ENCODE results near the gene SARS1.

Gene SARS1

DNA sequence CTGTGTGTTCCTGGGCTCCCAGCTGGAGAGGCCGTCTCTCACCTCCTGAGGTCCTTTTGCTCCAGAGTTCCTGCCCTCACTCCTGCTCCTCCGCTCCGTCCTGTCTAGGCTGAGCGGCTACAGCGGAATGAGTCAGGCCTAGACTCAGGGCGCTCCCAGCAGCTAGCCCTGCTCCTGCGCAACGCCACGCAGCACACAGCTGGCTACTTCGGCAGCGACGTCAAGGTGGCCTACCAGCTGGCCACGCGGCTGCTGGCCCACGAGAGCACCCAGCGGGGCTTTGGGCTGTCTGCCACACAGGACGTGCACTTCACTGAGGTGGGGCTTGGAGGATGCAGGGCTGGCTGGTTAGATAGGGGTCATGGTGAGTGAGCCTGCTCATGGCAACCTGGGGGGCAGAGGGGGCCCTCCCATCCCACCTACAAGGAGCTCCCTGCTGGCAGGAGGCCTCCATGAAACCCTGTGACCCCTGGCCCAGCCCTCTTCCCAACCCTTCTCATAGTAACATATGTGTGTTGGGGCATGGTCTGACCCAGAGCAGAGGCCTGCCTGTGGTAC, 54.1 kb downstream of the SARS1 start:
- H3K27me3 ChIP-seq (ENCODE audit: insufficient read depth, low read length) = no peaks in the 10 kb centered on the region
- H3K9me3 ChIP-seq (ENCODE audit: low read length) = no peaks in the 10 kb centered on the region
- H3K4me3 ChIP-seq (ENCODE audit: low read length) = no peak overlapping the region
- peaks cover 89% of the 10 kb centered on the region for H3K36me3 ChIP-seq (ENCODE audit: insufficient read depth, low read length)
- no peak overlapping the region for H2AFZ ChIP-seq (ENCODE audit: low read depth, low read length)
- no peaks in the 10 kb centered on the region for H3K4me1 ChIP-seq (ENCODE audit: insufficient read depth, low read length)

DNA sequence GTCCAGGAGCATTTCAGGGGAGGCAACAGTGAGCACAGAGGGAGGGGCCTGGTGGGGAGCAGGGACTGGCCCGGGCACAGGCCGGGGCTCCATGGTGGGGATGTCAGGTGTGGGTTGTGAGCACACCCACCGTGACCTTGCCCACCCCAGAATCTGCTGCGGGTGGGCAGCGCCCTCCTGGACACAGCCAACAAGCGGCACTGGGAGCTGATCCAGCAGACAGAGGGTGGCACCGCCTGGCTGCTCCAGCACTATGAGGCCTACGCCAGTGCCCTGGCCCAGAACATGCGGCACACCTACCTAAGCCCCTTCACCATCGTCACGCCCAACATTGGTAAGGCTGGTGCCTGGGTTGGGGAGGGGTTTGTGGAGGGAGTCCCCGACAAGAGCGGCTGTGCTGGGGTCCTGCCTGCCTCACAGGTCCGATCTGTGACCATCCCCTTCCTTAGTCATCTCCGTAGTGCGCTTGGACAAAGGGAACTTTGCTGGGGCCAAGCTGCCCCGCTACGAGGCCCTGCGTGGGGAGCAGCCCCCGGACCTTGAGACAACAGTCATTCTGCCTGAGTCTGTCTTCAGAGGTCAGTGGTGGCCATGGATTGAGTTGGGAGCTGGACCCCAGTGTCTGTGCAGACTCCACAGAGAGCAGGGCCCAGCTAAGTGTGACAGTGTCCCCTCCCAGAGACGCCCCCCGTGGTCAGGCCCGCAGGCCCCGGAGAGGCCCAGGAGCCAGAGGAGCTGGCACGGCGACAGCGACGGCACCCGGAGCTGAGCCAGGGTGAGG, 54.9 kb downstream of the SARS1 start:
- no peaks in the 10 kb centered on the region for H3K27me3 ChIP-seq (ENCODE audit: insufficient read depth, low read length)
- no peaks in the 10 kb centered on the region for H3K4me1 ChIP-seq (ENCODE audit: insufficient read depth, low read length)
- no peaks in the 10 kb centered on the region for H3K9me3 ChIP-seq (ENCODE audit: low read length)
- no peak overlapping the region for H2AFZ ChIP-seq (ENCODE audit: low read depth, low read length)
- no peak overlapping the region for H3K4me3 ChIP-seq (ENCODE audit: low read length)
- peaks cover 82% of the 10 kb centered on the region for H3K36me3 ChIP-seq (ENCODE audit: insufficient read depth, low read length)

DNA sequence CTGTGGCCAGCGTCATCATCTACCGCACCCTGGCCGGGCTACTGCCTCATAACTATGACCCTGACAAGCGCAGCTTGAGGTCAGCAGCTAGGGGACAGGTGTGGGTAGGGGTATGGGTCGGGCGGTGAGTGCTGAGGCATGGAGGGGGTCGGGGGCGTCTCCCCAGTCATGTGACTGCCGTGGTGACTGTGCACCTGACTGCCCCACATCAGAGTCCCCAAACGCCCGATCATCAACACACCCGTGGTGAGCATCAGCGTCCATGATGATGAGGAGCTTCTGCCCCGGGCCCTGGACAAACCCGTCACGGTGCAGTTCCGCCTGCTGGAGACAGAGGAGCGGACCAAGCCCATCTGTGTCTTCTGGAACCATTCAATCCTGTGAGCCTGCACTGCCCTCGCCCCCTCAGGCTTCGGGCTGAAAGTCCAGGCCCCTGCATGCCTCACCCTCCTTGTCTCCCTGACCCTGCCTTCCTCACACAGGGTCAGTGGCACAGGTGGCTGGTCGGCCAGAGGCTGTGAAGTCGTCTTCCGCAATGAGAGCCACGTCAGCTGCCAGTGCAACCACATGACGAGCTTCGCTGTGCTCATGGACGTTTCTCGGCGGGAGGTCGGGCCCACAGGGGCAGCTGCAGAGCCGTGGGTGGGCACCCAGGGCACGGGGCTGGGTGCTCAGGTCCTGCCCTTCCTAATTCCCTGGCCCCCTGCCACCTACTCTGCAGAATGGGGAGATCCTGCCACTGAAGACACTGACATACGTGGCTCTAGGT, 55.7 kb downstream of the SARS1 start:
- Histone ChIP-seq H3K27me3 (ENCODE audit: insufficient read depth, low read length) (no peaks in the 10 kb centered on the region), H3K4me3 (ENCODE audit: low read length) (no peak overlapping the region), H3K4me1 (ENCODE audit: insufficient read depth, low read length) (peaks cover under 1% of the 10 kb centered on the region), H3K36me3 (ENCODE audit: insufficient read depth, low read length) (peaks cover 85% of the 10 kb centered on the region), H2AFZ (ENCODE audit: low read depth, low read length) (no peak overlapping the region), H3K9me3 (ENCODE audit: low read length) (no peaks in the 10 kb centered on the region)

DNA sequence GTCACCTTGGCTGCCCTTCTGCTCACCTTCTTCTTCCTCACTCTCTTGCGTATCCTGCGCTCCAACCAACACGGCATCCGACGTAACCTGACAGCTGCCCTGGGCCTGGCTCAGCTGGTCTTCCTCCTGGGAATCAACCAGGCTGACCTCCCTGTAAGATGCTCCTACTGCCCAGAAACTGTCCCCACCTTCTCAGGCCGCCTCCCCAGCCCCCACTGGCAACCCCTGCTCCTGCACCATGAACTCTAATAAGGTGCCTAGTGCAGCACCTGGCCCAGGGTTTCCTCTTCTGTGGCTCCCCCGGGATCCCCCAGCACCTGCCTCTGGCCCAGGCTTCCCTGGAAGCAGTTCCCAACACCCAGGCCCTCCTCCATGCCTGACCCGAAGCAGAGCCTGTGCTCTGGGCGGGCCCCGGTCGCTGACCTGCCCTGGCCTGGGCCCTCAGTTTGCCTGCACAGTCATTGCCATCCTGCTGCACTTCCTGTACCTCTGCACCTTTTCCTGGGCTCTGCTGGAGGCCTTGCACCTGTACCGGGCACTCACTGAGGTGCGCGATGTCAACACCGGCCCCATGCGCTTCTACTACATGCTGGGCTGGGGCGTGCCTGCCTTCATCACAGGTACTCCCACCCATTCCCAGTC, 56.4 kb downstream of the SARS1 start:
- H3K36me3 ChIP-seq (ENCODE audit: insufficient read depth, low read length) = peaks cover 85% of the 10 kb centered on the region
- no peak overlapping the region for H2AFZ ChIP-seq (ENCODE audit: low read depth, low read length)
- H3K9me3 ChIP-seq (ENCODE audit: low read length) = no peaks in the 10 kb centered on the region
- H3K4me3 ChIP-seq (ENCODE audit: low read length) = no peak overlapping the region
- no peaks in the 10 kb centered on the region for H3K27me3 ChIP-seq (ENCODE audit: insufficient read depth, low read length)
- peaks cover 7% of the 10 kb centered on the region for H3K4me1 ChIP-seq (ENCODE audit: insufficient read depth, low read length)

DNA sequence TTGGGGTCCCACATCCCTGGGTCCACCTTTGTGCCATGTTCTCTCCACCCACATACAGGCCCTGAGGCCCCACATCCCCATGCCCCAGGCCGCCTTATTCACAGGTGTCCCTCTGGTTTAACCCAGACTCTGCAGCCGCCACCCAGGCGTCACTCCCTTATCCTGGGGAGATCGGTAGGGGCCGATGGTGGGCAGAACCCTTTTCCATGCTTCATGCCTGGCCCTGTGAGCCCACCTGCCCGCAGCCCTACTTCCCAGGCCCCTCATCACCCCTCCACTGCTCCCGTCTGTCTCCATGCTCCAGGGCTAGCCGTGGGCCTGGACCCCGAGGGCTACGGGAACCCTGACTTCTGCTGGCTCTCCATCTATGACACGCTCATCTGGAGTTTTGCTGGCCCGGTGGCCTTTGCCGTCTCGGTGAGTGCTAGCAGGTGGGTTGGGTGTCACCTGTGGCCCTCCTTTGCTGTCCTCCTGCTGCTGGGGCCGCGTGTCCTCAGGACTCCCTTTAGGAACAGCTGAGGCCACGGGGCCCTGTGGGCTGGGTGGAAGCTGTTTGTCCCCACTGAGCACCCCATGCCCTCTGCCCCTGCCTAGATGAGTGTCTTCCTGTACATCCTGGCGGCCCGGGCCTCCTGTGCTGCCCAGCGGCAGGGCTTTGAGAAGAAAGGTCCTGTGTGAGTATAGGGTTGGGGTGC, 57.1 kb downstream of the SARS1 start:
- no peaks in the 10 kb centered on the region for H3K27me3 ChIP-seq (ENCODE audit: insufficient read depth, low read length)
- peaks cover 80% of the 10 kb centered on the region for H3K36me3 ChIP-seq (ENCODE audit: insufficient read depth, low read length)
- no peak overlapping the region for H3K4me3 ChIP-seq (ENCODE audit: low read length)
- H3K4me1 ChIP-seq (ENCODE audit: insufficient read depth, low read length) = peaks cover 11% of the 10 kb centered on the region
- no peaks in the 10 kb centered on the region for H3K9me3 ChIP-seq (ENCODE audit: low read length)
- no peak overlapping the region for H2AFZ ChIP-seq (ENCODE audit: low read depth, low read length)

DNA sequence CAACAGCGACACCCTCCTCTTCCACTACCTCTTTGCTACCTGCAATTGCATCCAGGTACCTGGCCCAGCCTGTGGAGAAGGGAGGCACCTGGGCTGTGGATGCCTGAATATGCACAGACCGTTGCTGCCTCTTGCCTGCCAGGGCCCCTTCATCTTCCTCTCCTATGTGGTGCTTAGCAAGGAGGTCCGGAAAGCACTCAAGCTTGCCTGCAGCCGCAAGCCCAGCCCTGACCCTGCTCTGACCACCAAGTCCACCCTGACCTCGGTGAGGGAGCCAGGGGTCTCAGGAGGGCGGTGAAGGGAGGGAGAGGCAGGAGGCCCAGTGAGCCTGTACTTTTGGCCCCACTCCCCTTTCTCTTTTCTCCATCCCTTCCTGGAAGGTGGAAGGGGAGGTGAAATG, 57.7 kb downstream of the SARS1 start:
- no peaks in the 10 kb centered on the region for H3K9me3 ChIP-seq (ENCODE audit: low read length)
- H3K27me3 ChIP-seq (ENCODE audit: insufficient read depth, low read length) = no peaks in the 10 kb centered on the region
- H3K4me1 ChIP-seq (ENCODE audit: insufficient read depth, low read length) = peaks cover 12% of the 10 kb centered on the region
- peaks cover 74% of the 10 kb centered on the region for H3K36me3 ChIP-seq (ENCODE audit: insufficient read depth, low read length)
- H2AFZ ChIP-seq (ENCODE audit: low read depth, low read length) = no peak overlapping the region
- H3K4me3 ChIP-seq (ENCODE audit: low read length) = no peak overlapping the region

DNA sequence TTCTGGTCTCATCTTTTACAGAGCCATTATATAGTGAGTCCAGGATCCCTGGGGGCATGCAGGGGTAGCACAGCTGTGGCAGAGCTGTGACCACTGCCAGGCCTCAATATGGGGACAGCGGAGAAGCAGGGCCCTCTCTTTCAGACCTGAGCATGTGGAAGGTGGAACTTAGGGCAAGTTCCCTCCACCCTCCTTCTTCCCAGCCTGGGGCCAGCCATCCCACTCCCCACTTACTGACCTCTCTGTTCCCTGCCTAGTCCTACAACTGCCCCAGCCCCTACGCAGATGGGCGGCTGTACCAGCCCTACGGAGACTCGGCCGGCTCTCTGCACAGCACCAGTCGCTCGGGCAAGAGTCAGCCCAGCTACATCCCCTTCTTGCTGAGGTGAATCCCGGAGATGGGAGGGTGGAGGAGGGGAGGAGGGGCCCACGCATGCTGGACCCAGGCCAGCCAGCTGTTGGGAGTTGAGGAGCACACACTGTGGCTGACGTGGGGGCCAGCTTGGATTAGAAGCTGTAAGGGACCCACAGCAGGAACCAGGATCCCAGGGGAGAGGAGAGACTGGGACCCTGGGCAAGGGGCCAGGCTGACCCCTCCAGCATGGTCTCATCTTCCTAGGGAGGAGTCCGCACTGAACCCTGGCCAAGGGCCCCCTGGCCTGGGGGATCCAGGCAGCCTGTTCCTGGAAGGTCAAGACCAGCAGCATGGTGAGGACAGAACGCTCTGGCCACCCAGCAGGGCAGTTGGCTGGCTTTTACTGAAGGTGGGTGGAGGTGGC, 58.5 kb downstream of the SARS1 start:
- peaks cover 70% of the 10 kb centered on the region for H3K36me3 ChIP-seq (ENCODE audit: insufficient read depth, low read length)
- H3K27me3 ChIP-seq (ENCODE audit: insufficient read depth, low read length) = no peaks in the 10 kb centered on the region
- no peaks in the 10 kb centered on the region for H3K9me3 ChIP-seq (ENCODE audit: low read length)

DNA sequence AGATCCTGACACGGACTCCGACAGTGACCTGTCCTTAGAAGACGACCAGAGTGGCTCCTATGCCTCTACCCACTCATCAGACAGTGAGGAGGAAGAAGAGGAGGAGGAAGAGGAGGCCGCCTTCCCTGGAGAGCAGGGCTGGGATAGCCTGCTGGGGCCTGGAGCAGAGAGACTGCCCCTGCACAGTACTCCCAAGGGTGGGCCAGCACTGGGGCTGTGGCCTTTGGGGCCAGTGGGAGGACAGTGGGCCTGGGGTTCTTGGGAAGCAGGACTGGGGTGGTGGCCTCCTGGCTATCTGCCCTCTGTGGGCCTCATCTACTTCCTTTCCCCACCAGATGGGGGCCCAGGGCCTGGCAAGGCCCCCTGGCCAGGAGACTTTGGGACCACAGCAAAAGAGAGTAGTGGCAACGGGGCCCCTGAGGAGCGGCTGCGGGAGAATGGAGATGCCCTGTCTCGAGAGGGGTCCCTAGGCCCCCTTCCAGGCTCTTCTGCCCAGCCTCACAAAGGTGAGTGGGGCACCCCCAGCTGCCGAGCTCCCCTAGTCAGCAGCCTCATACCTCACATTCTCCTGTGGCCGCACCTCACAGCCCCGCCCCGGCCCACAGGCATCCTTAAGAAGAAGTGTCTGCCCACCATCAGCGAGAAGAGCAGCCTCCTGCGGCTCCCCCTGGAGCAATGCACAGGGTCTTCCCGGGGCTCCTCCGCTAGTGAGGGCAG, 59.3 kb downstream of the SARS1 start:
- H3K9me3 ChIP-seq (ENCODE audit: low read length) = no peaks in the 10 kb centered on the region
- no peaks in the 10 kb centered on the region for H3K27me3 ChIP-seq (ENCODE audit: insufficient read depth, low read length)
- H3K36me3 ChIP-seq (ENCODE audit: insufficient read depth, low read length) = peaks cover 68% of the 10 kb centered on the region
- H3K4me3 ChIP-seq (ENCODE audit: low read length) = no peak overlapping the region
- H3K4me1 ChIP-seq (ENCODE audit: insufficient read depth, low read length) = peaks cover 19% of the 10 kb centered on the region
- H2AFZ ChIP-seq (ENCODE audit: low read depth, low read length) = no peak overlapping the region

More for the DNA sequence above, 58.5 kb downstream of the SARS1 start:
- H3K4me1 ChIP-seq (ENCODE audit: insufficient read depth, low read length) = peaks cover 14% of the 10 kb centered on the region
- no peak overlapping the region for H2AFZ ChIP-seq (ENCODE audit: low read depth, low read length)
- H3K4me3 ChIP-seq (ENCODE audit: low read length) = no peak overlapping the region

DNA sequence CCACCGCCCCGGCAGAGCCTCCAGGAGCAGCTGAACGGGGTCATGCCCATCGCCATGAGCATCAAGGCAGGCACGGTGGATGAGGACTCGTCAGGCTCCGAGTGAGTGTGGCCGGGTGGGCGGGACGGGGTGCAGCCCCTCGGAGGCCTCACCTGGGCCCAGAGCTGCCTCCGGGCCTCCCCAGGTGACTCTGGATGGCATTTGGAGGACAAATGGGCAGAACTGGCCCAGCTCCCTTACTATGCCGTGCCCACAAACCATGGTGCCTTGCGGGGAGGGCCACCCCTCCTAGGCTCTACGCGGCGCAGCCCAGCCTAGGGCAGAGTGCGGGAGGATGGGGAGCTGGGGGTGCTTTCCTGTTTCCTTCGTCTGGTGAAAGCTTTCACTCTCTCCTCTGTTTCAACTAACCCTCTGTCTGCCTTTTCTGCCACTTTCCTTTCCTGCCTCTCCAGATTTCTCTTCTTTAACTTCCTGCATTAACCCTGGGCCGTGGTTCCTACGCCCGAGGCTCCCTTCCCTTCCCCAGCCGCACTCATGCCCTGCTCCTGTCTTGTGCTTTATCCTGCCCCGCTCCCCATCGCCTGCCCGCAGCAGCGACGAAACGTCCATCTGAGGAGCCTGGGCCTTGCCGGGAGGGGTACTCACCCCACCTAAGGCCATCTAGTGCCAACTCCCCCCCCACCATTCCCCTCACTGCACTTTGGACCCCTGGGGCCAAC, 60.0 kb downstream of the SARS1 start:
- H3K27me3 ChIP-seq (ENCODE audit: insufficient read depth, low read length) = no peaks in the 10 kb centered on the region
- peaks cover 67% of the 10 kb centered on the region for H3K36me3 ChIP-seq (ENCODE audit: insufficient read depth, low read length)
- H3K4me3 ChIP-seq (ENCODE audit: low read length) = no peak overlapping the region
- H2AFZ ChIP-seq (ENCODE audit: low read depth, low read length) = no peak overlapping the region
- H3K4me1 ChIP-seq (ENCODE audit: insufficient read depth, low read length) = peaks cover 23% of the 10 kb centered on the region
- H3K9me3 ChIP-seq (ENCODE audit: low read length) = no peaks in the 10 kb centered on the region

DNA sequence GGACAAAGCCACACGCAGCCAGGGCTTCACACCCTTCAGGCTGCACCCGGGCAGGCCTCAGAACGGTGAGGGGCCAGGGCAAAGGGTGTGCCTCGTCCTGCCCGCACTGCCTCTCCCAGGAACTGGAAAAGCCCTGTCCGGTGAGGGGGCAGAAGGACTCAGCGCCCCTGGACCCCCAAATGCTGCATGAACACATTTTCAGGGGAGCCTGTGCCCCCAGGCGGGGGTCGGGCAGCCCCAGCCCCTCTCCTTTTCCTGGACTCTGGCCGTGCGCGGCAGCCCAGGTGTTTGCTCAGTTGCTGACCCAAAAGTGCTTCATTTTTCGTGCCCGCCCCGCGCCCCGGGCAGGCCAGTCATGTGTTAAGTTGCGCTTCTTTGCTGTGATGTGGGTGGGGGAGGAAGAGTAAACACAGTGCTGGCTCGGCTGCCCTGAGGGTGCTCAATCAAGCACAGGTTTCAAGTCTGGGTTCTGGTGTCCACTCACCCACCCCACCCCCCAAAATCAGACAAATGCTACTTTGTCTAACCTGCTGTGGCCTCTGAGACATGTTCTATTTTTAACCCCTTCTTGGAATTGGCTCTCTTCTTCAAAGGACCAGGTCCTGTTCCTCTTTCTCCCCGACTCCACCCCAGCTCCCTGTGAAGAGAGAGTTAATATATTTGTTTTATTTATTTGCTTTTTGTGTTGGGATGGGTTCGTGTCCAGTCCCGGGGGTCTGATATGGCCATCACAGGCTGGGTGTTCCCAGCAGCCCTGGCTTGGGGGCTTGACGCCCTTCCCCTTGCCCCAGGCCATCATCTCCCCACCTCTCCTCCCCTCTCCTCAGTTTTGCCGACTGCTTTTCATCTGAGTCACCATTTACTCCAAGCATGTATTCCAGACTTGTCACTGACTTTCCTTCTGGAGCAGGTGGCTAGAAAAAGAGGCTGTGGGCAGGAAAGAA, 61.1 kb downstream of the SARS1 start:
- H3K36me3 ChIP-seq (ENCODE audit: insufficient read depth, low read length) = peaks cover 63% of the 10 kb centered on the region
- H3K4me1 ChIP-seq (ENCODE audit: insufficient read depth, low read length) = peaks cover 26% of the 10 kb centered on the region
- H3K9me3 ChIP-seq (ENCODE audit: low read length) = no peaks in the 10 kb centered on the region
- no peaks in the 10 kb centered on the region for H3K27me3 ChIP-seq (ENCODE audit: insufficient read depth, low read length)
- H3K4me3 ChIP-seq (ENCODE audit: low read length) = no peak overlapping the region
- no peak overlapping the region for H2AFZ ChIP-seq (ENCODE audit: low read depth, low read length)

Data from neuron (in vitro differentiated cells).